HEK293T (cell line): ENCODE measurements around the gene NME7.

Experiments used
- ARNT ChIP-seq: fragments of 450-650 bp; IDR thresholded peaks from 2 replicates; pipeline ENCODE4 v1.6.1; 2017; ENCODE audit warnings: mild to moderate bottlenecking
- ELF4 ChIP-seq: fragments of 450-650 bp; IDR thresholded peaks from 2 replicates; pipeline ENCODE4 v1.6.1; 2017; ENCODE audit warnings: antibody characterized with exemption
- FOXA1 ChIP-seq: fragments of 450-650 bp; IDR thresholded peaks from 2 replicates; pipeline ENCODE4 v1.6.1; 2016; ENCODE audit warnings: mild to moderate bottlenecking
- FOXM1 ChIP-seq: fragments of 450-650 bp; IDR thresholded peaks from 2 replicates; pipeline ENCODE4 v1.6.1; 2017; ENCODE audit warnings: mild to moderate bottlenecking, borderline replicate concordance
- HDGF ChIP-seq: fragments of 450-650 bp; IDR thresholded peaks from 2 replicates; pipeline ENCODE4 v1.6.1; 2017; ENCODE audit warnings: antibody characterized with exemption, borderline replicate concordance
- L3MBTL2 ChIP-seq: fragments of 450-650 bp; conservative IDR thresholded peaks from 2 replicates; pipeline ENCODE4 v1.6.1; 2016; ENCODE audit warnings: mild to moderate bottlenecking
- NFRKB ChIP-seq: fragments of 450-650 bp; IDR thresholded peaks from 2 replicates; pipeline ENCODE4 v1.6.1; 2016; ENCODE audit warnings: mild to moderate bottlenecking, moderate library complexity
- SP1 ChIP-seq: fragments of 450-650 bp; IDR thresholded peaks from 2 replicates; pipeline ENCODE4 v1.6.1; 2017
- SUZ12 ChIP-seq: fragments of 450-650 bp; IDR thresholded peaks from 2 replicates; pipeline ENCODE4 v1.6.1; 2016; ENCODE audit warnings: mild to moderate bottlenecking
- TARDBP ChIP-seq: fragments of 450-650 bp; IDR thresholded peaks from 2 replicates; pipeline ENCODE4 v1.6.1; 2016
- ZNF384 ChIP-seq: fragments of 450-650 bp; IDR thresholded peaks from 2 replicates; pipeline ENCODE4 v1.6.1; 2016

DNA sequence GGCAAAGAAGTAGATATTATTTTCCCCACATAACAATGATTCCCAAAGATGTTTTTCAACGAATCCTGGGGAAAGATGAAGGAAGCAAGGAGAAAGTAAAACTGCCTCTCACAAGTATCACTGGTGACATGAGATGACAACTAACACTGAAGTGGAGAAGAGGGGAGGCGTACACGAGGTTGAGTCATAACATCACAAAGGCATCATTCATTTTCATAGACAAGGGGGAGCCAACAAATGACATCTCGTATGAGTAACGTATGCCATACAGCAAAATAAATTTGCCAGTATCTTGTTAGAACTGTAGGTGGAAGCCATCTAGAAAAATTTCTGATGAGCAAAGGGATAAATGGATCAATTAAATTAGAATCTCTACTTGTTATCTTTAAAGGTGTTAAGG lies 204.5 kb downstream of the NME7 start:
- TF ChIP-seq SUZ12, result no peak
- no peak for TF ChIP-seq FOXA1
- no peak for TF ChIP-seq ZNF384
- TF ChIP-seq FOXM1, result no peak
- no peak for TF ChIP-seq SP1
- no peak for TF ChIP-seq TARDBP
- TF ChIP-seq NFRKB, result no peak
- TF ChIP-seq L3MBTL2, result no peak
- TF ChIP-seq HDGF, result no peak
- no peak for TF ChIP-seq ELF4
- TF ChIP-seq ARNT, result no peak
